NOMO-1 treated with DMSO at 0.1 percent for 48 hours (cell line): ENCODE data around the gene MUC5B.
"Not testable (repeated sequence)": the region's sequence is repeated elsewhere in the genome, so short reads cannot be mapped to it uniquely, and the experiment has no call there.

ENCODE experiments used
- DNase-seq: peaks from one replicate; lab custom pipeline; 2025; ENCODE audit not compliant: unreplicated experiment; lab: John Stamatoyannopoulos, UW

The MUC5B gene

GRCh38 chr11:1244557-1244956, 21.7 kb downstream of the MUC5B start:
- DNase-seq = not testable (repeated sequence)

DNA sequence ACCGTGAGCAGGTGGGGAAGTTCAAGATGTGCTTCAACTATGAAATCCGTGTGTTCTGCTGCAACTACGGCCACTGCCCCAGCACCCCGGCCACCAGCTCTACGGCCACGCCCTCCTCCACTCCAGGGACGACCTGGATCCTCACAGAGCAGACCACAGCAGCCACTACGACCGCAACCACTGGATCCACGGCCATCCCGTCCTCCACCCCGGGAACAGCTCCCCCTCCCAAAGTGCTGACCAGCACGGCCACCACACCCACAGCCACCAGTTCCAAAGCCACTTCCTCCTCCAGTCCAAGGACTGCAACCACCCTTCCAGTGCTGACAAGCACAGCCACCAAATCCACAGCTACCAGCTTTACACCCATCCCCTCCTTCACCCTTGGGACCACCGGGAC, 22.9 kb downstream of the MUC5B start:
- DNase-seq = not testable (repeated sequence)

DNA sequence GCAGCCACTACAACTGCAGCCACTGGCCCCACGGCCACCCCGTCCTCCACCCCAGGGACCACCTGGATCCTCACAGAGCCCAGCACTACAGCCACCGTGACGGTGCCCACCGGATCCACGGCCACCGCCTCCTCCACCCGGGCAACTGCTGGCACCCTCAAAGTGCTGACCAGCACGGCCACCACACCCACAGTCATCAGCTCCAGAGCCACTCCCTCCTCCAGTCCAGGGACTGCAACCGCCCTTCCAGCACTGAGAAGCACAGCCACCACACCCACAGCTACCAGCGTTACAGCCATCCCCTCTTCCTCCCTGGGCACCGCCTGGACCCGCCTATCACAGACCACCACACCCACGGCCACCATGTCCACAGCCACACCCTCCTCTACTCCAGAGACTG, 23.4 kb downstream of the MUC5B start:
- DNase-seq = not testable (repeated sequence)

- not testable (repeated sequence) for DNase-seq
Measured at GRCh38 chr11:1247026-1247425, 24.2 kb downstream of the MUC5B start.

- not testable (repeated sequence) for DNase-seq
Measured at GRCh38 chr11:1248951-1249350, 26.1 kb downstream of the MUC5B start.

GRCh38 chr11:1250411-1250810, 27.5 kb downstream of the MUC5B start:
- not testable (repeated sequence) for DNase-seq

GRCh38 chr11:1251236-1251770, 28.4 kb downstream of the MUC5B start:
- no peak for DNase-seq

- DNase-seq = no peak
Measured at GRCh38 chr11:1252371-1253102, 29.7 kb downstream of the MUC5B start.

DNA sequence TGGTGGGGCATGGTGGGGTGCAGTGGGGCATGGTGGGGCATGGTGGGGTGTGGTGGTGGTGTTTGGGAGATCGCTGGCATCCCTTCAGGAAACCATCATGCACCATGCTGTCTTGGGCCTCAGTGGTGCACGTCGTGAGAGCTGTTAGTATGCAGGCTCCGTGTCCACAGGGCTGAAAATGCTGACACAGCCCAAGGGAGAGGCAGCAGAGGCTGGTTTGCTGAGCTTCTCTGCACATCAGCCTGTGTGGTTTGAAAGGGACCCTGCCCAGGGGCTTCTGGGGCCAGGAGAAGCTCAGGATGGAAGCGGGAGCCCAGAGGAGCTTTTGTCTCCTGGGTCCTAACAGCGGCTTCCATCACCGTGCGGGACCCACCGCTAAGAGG, 30.2 kb downstream of the MUC5B start:
- no peak for DNase-seq

- no peak for DNase-seq
Measured at GRCh38 chr11:1254086-1254648, 31.3 kb downstream of the MUC5B start.

DNA sequence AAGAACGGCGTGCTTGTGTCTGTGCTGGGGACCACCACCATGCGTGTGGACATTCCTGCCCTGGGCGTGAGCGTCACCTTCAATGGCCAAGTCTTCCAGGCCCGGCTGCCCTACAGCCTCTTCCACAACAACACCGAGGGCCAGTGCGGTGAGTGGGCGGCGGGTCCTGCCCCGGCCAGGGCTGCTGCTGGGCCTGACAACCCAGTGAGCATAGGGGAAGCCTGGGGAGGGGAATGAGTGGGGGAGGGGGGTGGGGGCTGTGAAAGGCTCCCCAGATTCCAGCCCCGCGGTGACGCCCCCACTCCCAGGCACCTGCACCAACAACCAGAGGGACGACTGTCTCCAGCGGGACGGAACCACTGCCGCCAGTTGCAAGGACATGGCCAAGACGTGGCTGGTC, 31.9 kb downstream of the MUC5B start:
- no peak for DNase-seq

GRCh38 chr11:1255151-1255550, 32.3 kb downstream of the MUC5B start:
- no peak for DNase-seq

DNA sequence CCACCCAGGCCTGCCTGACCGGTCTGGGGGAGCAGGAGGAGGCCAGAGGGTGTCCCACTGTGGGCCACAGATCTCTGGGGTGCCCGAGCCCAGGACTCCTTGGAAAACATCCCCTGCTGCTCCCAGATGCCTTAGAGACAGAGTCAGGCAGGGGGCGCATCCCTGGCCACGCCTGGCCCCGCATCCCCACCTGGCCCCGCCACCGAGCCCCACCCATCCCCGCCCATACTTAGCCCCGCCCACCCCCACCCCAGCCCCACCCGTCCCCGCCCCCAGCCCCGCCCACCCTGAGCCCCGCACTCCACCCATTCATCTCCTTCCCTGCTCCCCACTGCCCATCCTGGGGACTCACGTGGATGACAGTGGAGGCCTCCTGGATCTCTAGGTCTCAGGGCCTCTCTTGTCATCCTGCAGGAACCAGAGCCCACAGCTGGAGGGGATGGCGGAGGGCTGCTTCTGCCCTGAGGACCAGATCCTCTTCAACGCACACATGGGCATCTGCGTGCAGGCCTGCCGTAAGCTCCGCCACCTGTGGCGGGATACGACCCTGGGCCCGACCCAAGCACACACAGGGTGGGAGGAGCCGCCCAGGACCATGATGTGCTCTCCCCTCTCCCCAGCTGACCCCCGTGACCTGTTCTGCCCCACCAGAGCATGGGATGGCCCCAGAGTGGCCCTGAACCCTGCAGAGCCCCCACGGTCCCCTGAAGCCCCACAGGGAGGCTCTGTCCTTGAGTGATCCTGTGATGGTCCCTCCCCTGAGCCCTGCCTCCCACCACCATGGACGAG, 33.6 kb downstream of the MUC5B start:
- no peak for DNase-seq

DNA sequence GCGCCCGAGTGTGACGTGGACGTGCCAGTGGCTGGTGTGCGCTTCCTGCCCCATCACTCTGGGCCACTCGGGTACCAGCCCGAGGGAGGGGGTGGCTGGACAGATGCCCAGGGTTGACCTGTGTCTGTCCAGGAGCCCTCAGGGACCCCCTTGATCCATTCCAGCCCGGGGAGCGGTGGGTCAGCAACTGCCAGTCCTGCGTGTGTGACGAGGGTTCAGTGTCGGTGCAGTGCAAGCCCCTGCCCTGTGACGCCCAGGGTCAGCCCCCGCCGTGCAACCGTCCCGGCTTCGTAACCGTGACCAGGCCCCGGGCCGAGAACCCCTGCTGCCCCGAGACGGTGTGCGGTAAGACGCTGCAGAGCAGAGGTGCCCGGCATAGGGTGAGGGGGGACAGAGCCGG, 34.5 kb downstream of the MUC5B start:
- no peak for DNase-seq

DNA sequence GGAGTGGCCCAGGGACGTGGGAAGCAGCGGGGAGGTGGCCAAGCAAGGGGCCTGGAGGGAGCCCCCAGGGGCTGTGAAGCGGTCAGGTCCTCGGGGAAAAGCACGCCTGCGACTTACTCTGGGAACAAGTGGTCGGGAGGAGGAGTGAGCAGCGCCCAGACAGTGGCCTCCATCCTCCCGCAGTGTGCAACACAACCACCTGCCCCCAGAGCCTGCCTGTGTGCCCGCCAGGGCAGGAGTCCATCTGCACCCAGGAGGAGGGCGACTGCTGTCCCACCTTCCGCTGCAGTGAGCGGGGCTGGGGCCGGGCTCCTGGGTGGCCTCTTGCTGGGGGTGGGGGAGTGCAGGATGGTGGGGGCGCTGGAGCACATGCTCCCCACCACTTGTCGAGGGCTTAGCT, 35.0 kb downstream of the MUC5B start:
- DNase-seq = no peak

- no peak for DNase-seq
Measured at GRCh38 chr11:1258401-1259075, 35.7 kb downstream of the MUC5B start.

GRCh38 chr11:1259076-1259461, 36.2 kb downstream of the MUC5B start:
- no peak for DNase-seq

GRCh38 chr11:1259561-1259960, 36.7 kb downstream of the MUC5B start:
- no peak for DNase-seq

GRCh38 chr11:1260023-1260501, 37.2 kb downstream of the MUC5B start:
- DNase-seq = no peak

GRCh38 chr11:1260620-1261019, 37.8 kb downstream of the MUC5B start:
- no peak for DNase-seq
